ENCODE data around the gene LARP4B. TPM values are rescaled to one million over a fixed set of nuclear protein-coding genes. Genes with fewer than 3 reads are reported as not detected.

LARP4B gene
- total RNA-seq, 4 donors from 2014 or later: 68.6 to 113 (median 87.4) TPM

- DNase-seq: no peak
- Histone ChIP-seq H3K4me3 (replicated peaks in 1 of 3) (no peak overlapping the region), H3K4me1 (peaks cover 9 to 10% of the 10 kb centered on the region in 2 donors), H3K36me3 (no peaks in the 10 kb centered on the region), H3K27me3 (no peaks in the 10 kb centered on the region), H3K27ac (no peak overlapping the region), H3K9me3 (no peaks in the 10 kb centered on the region)
- intact Hi-C loops (cut with DNase I): no loop called here
- WGBS, 2 donors: 97 to 98% methylated on average over 10 to 11 of the region's 11 CpGs
- TF ChIP-seq CTCF (IDR thresholded peaks at IDR 0.05): no peak
- no peak for TF ChIP-seq POLR2A (IDR thresholded peaks at IDR 0.05)
These were observed 22.3 kb upstream of the LARP4B start for GRCh38 chr10:953836-954235.

GRCh38 chr10:949446-949845, 17.9 kb upstream of the LARP4B start:
- Histone ChIP-seq H3K9me3 (no peaks in the 10 kb centered on the region), H3K36me3 (no peaks in the 10 kb centered on the region), H3K4me1 (no peaks in the 10 kb centered on the region), H3K27me3 (no peaks in the 10 kb centered on the region), H3K27ac (no peak overlapping the region), H3K4me3 (replicated peaks in 1 of 3) (no peak overlapping the region)
- WGBS, 2 donors: 82 to 84% methylated on average over 9 of the region's 9 CpGs
- intact Hi-C loops (cut with DNase I): no loop called here
- TF ChIP-seq CTCF (IDR thresholded peaks at IDR 0.05) (no peak), POLR2A (IDR thresholded peaks at IDR 0.05) (no peak)
- DNase-seq: no peak

GRCh38 chr10:948347-948746, 16.8 kb upstream of the LARP4B start:
- Histone ChIP-seq H3K4me1 (no peaks in the 10 kb centered on the region), H3K36me3 (no peaks in the 10 kb centered on the region), H3K27ac (no peak overlapping the region), H3K4me3 (replicated peaks in 1 of 3) (no peak overlapping the region), H3K27me3 (no peaks in the 10 kb centered on the region), H3K9me3 (no peaks in the 10 kb centered on the region)
- TF ChIP-seq CTCF (IDR thresholded peaks at IDR 0.05) (no peak), POLR2A (IDR thresholded peaks at IDR 0.05) (no peak)
- intact Hi-C loops (cut with DNase I): no loop called here
- 88 to 99% methylated on average over 10 of the region's 10 CpGs for WGBS, 2 donors
- no peak for DNase-seq

GRCh38 chr10:947881-948280, 16.4 kb upstream of the LARP4B start:
- H3K36me3 ChIP-seq: no peaks in the 10 kb centered on the region
- H3K4me1 ChIP-seq: no peaks in the 10 kb centered on the region
- no peak for DNase-seq
- intact Hi-C loops (cut with DNase I): no loop called here
- 95% methylated on average over 10 of the region's 10 CpGs for WGBS, 2 donors
- TF ChIP-seq CTCF (IDR thresholded peaks at IDR 0.05) (no peak), POLR2A (IDR thresholded peaks at IDR 0.05) (no peak)
- H3K27me3 ChIP-seq: no peaks in the 10 kb centered on the region
- no peak overlapping the region for H3K27ac ChIP-seq
- no peaks in the 10 kb centered on the region for H3K9me3 ChIP-seq
- H3K4me3 ChIP-seq (replicated peaks in 1 of 3): no peak overlapping the region

GRCh38 chr10:947051-947450, 15.5 kb upstream of the LARP4B start:
- 89 to 92% methylated on average over 9 of the region's 9 CpGs for WGBS, 2 donors
- Histone ChIP-seq H3K4me1 (no peaks in the 10 kb centered on the region), H3K27ac (no peak overlapping the region), H3K27me3 (no peaks in the 10 kb centered on the region), H3K4me3 (replicated peaks in 1 of 3) (no peak overlapping the region), H3K36me3 (no peaks in the 10 kb centered on the region), H3K9me3 (no peaks in the 10 kb centered on the region)
- DNase-seq: no peak
- intact Hi-C loops (cut with DNase I): no loop called here
- TF ChIP-seq CTCF (IDR thresholded peaks at IDR 0.05) (no peak), POLR2A (IDR thresholded peaks at IDR 0.05) (no peak)
